ENCODE results near the gene CNGB1. TPM values are rescaled to one million over a fixed set of nuclear protein-coding genes. Genes with fewer than 3 reads are reported as not detected.

CNGB1 gene
- polyA plus RNA-seq, 5 donors, result 0.04 to 0.13 (median 0.08) TPM; not detected in 1

GRCh38 chr16:57977418-57978069, 6.6 kb upstream of the CNGB1 start:
- DNase-seq, result no peak

- no peak for DNase-seq
Observed at GRCh38 chr16:57976331-57976796, 5.4 kb upstream of the CNGB1 start.

DNA sequence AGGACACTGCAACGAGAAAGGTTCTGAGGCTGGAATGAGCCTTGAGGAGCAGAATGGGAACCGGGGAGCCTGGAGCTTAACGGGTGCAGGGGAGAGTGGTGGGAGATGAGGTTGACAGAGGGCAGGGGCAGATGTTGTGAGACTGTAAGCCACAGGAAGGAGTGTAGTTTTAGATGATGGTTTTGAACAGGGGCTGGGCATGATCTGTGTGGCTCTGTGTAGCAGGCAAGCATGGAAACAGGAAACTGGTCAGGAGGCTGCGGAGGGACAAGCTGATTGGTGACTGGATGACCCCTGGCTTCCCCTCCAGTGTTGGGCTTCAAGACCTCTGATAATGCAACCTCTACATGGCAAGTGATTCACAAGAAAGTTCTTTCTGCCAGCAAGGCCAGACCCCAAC, 1.4 kb upstream of the CNGB1 start:
- DNase-seq, result no peak

- no peak for DNase-seq
Observed at GRCh38 chr16:57971848-57972247, 920 bp upstream of the CNGB1 start.

GRCh38 chr16:57970319-57970718, 609 bp downstream of the CNGB1 start:
- DNase-seq, result no peak

DNA sequence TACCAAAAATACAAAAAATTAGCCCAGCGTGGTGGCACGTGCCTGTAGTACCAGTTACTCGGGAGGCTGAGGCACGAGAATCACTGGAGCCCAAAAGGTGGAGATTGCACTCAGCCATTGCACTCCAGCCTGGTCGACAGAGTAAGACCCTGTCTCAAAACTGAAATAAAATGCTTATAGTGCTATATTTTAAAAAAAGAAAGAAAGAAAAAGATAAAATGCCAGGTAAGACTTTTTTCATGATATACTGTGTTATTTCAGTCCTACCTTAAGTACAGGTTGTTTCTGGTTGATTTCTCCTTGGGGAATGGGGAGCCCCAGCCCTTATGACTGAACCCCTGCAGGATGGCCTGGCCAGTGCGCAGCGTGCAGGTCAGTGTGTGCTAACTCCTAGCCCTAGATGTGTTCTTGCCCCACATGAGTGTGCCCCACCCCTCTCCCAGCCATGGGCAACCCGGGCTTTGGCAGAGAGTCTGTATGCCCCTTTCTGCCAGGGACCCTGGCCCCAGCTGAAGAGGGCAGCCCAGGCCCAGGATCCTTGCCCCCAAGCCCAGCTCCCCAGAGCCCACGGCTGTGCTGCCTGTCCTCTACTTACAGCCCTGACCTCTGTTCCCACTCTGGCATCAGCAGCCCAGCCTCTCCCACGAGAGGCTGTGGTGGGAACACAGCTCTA, 1.3 kb downstream of the CNGB1 start:
- DNase-seq, result no peak

GRCh38 chr16:57967916-57968315, 3.0 kb downstream of the CNGB1 start:
- no peak for DNase-seq

DNA sequence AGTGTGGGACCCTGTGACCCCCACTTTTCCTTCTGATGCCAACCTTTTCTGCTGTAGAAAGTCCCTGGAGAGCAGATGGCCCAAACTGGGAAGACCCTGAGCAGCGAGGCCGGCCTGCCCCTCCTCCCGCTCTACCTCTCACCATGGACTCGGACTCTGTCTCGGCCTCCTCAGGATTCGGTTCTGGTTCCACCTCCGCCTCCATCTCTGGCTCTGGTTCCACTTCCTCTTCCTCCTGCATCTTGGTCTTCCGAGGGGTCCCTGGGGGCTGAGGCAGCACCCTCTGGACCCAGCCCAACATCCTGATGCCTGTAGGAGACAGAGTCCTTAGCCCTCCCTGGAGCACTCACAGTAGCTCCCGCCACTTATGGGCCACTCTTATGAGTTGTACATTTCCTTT, 3.9 kb downstream of the CNGB1 start:
- DNase-seq, result no peak

GRCh38 chr16:57966204-57966771, 4.6 kb downstream of the CNGB1 start:
- no peak for DNase-seq

- no peak for DNase-seq
Observed at GRCh38 chr16:57964157-57964700, 6.7 kb downstream of the CNGB1 start.

GRCh38 chr16:57962756-57963155, 8.2 kb downstream of the CNGB1 start:
- no peak for DNase-seq

DNA sequence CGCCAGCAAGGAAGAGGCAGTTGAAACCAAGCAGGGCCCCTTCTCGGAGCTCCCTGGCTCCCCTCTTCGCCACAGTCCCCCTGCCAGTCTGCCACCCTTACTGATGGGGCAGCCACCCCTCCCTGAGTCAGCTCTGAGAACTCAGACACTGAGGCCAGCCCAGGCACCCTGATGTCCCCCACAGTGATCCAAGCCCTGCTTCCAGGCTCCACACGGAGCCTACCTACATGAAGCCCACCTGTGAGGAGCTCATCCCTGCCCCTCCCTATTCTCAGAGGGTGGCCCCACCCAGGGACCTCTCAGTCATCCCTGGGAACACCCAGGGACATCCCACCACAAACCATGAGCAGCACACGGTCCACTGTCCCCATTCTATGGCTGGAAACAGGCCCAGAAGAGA, 8.9 kb downstream of the CNGB1 start:
- DNase-seq, result no peak

DNA sequence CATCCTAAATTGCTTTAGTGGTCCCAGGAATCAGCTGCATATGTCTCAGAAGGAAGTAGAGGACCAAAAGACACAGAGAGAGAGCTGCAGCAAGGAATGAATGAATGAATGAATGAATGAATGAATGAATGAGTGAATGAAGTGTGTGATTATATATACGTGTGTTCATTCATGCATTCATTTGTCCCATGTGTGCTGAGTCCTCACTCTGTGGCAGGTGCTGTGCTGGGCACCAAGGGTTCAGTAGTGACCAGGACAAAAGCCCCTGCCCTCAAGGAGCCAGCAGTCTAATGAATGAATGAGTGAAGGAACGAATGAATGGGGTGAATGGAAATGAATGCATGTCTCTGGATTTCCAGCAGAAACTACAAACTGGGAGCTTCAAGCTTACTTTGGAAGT, 9.4 kb downstream of the CNGB1 start:
- DNase-seq, result no peak

GRCh38 chr16:57960826-57961472, 10.0 kb downstream of the CNGB1 start:
- DNase-seq, result no peak

DNA sequence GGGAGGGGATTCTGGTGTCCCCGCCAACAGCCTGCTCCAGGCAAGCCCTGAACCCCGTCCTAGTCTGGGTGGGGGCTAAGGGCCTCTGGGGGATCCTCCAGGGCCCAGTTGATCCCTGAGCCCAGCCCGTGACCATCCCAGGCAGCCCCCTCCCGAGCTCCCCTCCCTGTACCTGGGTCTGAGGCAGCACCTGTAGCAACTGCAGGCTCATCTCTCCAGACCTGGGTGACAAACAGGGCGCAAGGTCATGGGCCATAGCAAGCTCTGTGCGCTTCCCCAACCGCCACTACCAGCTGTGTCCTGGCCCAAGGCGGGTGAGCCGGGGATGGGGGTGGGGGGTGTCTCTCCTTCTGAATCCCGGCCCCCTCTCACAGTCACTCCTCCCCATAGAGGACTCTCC, 10.6 kb downstream of the CNGB1 start:
- DNase-seq, result no peak

GRCh38 chr16:57959804-57960203, 11.1 kb downstream of the CNGB1 start:
- no peak for DNase-seq

DNA sequence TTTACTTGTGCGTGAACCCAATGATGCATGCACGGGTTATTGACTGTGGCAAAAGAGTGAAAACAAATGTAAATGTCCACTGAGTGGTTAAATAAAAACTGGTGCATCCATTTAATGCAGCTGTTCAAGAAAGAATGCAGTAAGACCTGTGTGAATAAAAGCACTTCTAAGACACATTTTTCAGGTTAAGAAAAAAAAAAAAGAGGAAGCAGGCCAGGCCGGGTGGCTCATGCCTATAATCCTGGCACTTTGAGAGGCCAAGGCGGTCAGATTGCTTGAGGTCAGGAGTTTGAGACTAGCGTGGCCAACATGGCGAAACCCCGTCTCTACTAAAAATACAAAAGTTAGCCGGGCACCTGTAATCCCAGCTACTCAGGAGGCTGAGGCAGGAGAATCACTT, 11.8 kb downstream of the CNGB1 start:
- no peak for DNase-seq

- DNase-seq, result no peak
Observed at GRCh38 chr16:57958544-57958943, 12.4 kb downstream of the CNGB1 start.

DNA sequence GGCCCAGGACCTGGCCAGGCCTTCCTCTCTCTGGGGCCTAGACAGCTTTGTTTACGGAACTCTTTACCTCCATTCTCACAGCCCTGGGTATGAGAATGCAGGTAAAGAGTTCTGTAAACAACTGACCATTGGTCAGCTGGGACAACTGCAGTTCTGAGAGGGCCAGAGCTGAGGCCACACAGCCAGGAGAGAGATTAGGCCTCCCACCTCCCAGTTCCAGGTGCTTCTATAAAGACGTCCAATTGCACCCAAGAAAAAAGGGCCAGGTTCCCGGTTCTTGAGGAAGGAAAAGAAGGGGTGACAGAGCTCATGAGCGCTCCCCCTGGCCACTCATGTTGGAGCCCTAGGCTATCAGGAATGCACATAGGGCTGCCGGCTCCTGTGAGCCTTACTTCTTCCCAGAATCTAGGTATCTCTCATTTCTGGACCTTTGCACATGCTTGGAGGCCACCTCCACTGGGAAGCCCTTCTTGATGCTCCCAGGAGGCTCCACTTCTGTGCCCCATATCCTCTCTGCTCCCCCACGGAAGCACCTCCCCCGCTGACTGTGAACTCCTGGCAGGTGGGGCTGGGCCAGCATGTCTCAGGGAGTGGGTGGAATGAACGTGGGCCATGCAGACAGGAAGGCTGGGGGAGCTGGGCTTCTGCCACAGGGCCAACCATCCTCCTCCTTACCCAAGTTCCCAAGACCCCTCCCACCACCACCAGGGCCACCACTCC, 13.1 kb downstream of the CNGB1 start:
- DNase-seq, result no peak

- no peak for DNase-seq
Observed at GRCh38 chr16:57956924-57957672, 13.8 kb downstream of the CNGB1 start.

GRCh38 chr16:57956270-57956808, 14.6 kb downstream of the CNGB1 start:
- DNase-seq, result no peak
